GM12875 (cell line): ENCODE results near the gene CD244.

Experiments
- H3K4me3 ChIP-seq: one replicate; pipeline ENCODE4 v1.5.1; 2011; ENCODE audit warnings: low read depth, low read length, control low read depth
- CTCF ChIP-seq: IDR thresholded peaks from 2 replicates; pipeline ENCODE4 v1.5.1; 2011; ENCODE audit warnings: low read depth, mild to moderate bottlenecking, control low read depth, inconsistent platforms, low read length, moderate library complexity, borderline replicate concordance; ENCODE audit not compliant: insufficient read depth

CD244 gene

DNA sequence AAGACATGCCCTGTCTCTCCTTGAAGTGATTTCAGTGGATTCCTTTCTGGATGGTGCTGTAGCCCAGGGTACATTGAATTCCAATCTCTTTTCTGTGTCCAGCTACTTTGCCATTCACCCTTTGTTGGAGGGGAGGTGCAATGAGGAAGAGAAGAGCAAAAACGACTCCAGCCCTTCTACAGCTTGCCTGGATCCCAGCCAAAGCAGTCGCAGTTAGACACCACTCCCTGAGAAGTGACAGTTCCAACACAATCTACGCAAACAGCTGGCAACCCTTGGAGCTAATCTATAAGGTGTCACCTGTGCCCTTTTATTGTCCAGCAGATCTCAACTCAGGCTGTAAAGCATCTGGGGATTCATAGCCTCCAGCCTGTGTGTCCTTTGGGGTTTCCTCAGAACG is 4.6 kb downstream of the CD244 start:
- no peak for TF ChIP-seq CTCF
- H3K4me3 ChIP-seq, result no peak overlapping the region

GRCh38 chr1:160855181-160855981 is 7.3 kb downstream of the CD244 start:
- H3K4me3 ChIP-seq, result no peak overlapping the region
- TF ChIP-seq CTCF, result no peak

DNA sequence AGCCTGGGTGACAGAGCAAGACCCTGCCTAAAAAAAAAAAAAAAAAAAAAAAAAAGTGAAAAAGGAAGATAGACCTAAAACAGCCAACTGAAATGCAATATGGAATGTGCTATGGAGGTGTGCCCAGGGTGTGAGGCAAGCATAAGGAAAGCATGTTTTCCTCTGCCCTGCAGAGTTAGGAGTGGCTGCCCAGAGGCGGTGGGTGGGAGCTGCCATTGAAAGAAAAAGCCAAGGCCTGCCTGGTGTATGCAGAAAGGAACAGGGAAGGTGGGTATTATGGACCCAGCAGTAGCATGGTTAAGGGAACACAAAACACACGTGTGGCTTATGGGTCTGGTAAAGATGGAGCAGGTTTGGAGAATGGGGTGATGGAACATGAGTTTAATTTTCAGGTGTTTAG is 8.9 kb downstream of the CD244 start:
- TF ChIP-seq CTCF, result no peak
- no peak overlapping the region for H3K4me3 ChIP-seq

DNA sequence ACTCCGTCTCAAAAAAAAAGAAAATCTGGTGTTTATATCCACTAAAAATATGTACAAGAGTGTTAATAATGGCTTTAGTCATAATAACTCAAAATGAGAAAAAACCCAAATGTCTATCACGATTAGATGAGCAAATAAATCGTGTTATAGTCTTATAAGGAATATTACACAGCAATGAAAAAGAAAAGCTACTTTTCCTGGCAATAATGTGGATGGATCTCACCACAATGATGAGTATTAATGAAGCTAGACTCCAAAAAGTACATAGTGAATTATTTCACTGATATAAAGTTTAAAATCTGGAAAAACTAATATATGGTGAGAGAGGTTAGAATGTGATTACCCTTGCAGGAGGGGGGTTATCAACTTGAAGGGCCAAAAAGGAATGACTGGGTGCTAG is 9.7 kb downstream of the CD244 start:
- H3K4me3 ChIP-seq, result no peak overlapping the region
- TF ChIP-seq CTCF, result no peak

DNA sequence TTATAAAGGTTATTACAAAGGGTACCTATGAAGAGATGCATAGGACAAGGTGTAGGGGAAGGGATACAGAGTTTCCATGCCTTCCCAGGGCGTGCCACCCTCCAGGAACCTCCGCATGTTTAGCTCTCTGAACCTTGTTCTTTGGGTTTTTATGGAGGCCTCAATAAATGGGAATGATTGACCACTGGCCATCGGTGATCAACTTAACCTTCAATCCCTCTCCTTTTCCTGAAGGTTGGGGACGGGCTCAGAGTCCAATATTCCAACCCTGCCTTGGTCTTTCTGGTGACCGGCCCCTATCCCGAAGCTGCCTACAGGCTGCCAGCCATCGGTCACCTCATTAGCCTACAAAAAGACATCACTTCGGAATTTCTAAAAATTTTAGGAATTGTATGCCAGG is 11.7 kb downstream of the CD244 start:
- TF ChIP-seq CTCF, result no peak
- H3K4me3 ChIP-seq, result no peak overlapping the region

- TF ChIP-seq CTCF, result no peak
- H3K4me3 ChIP-seq, result no peak overlapping the region
Observed at GRCh38 chr1:160850541-160850940, 12.1 kb downstream of the CD244 start.

DNA sequence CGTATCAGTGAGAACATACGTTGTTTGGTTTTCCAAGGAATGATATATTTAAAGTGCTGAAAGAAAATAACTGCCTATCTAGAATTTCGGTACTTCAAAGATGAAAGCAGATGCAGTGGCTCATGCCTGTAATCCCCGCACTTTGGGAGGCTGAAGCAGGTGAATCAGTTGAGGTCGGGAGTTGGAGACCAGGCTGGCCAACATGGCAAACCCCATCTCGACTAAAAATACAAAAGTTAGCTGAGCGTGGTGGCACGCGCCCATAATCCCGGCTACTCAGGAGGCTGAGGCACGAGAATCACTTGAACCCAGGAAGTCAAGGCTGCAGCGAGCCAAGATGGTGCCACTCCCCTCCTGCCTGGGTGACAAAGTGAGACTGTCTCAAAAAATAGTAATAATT is 16.4 kb downstream of the CD244 start:
- H3K4me3 ChIP-seq, result no peak overlapping the region
- no peak for TF ChIP-seq CTCF
